H1 (cell line): ENCODE data around the gene CAST. TPM values are rescaled to one million over a fixed set of nuclear protein-coding genes. Genes with fewer than 3 reads are reported as not detected.

ENCODE experiments used
- BACH1 ChIP-seq: IDR thresholded peaks from 2 replicates; pipeline ENCODE4 v1.6.1; 2012; ENCODE audit warnings: low read length, improper control_type of control experiment
- CHD2 ChIP-seq: IDR thresholded peaks from 2 replicates; pipeline ENCODE4 v1.6.1; 2012; ENCODE audit warnings: low read length, improper control_type of control experiment
- CHD7 ChIP-seq: fragments of 300-600 bp; sonication (generic); IDR thresholded peaks from 2 replicates; pipeline ENCODE4 v1.7.1; 2012; ENCODE audit warnings: low read length, moderate library complexity, mild to moderate bottlenecking, inconsistent platforms; ENCODE audit not compliant: insufficient replicate concordance
- EP300 ChIP-seq, 2 experiments: IDR thresholded peaks; 1 replicate in 1 of 2; 2 replicates in 1 of 2; pipeline ENCODE4 v1.6.1; 2011 to 2012; ENCODE audit warnings: low read depth in 2 of 2, low read length in 2 of 2, mild to moderate bottlenecking in 2 of 2, borderline replicate concordance in 1 of 2, inconsistent platforms in 1 of 2, moderate library complexity in 1 of 2
- RBBP5 ChIP-seq: IDR thresholded peaks from 2 replicates; pipeline ENCODE4 v1.7.1; 2012; ENCODE audit warnings: low read depth, mild to moderate bottlenecking, inconsistent platforms, low read length, moderate library complexity, borderline replicate concordance
- RFX5 ChIP-seq: IDR thresholded peaks from 2 replicates; pipeline ENCODE4 v1.6.1; 2011; ENCODE audit warnings: low read depth, low read length, improper control_type of control experiment, borderline replicate concordance
- SP2 ChIP-seq: IDR thresholded peaks from 2 replicates; pipeline ENCODE4 v1.6.1; 2012; ENCODE audit warnings: mild to moderate bottlenecking, low read length, inconsistent platforms
- SUZ12 ChIP-seq: fragments of 200-600 bp; sonication (generic); IDR thresholded peaks from 2 replicates; pipeline ENCODE4 v1.6.1; 2012; ENCODE audit warnings: mild to moderate bottlenecking, inconsistent platforms, low read length, moderate library complexity, mixed read lengths
- polyA plus RNA-seq, 7 experiments: library from polyadenylated mRNA; depleted of rRNA in 3 of 7; stranded (reverse) in 5 of 7; unstranded in 2 of 7; fragments of >200 nt in 5 of 7; fragments of 200-250 nt in 2 of 7; gene quantifications; 1 replicate in 5 of 7; 2 replicates in 1 of 7; 4 replicates in 1 of 7; pipeline versions ENCODE4 v1.2.1 to v1.2.3, GENCODE V29; 2011 to 2013; ENCODE audit warnings: missing spikeins in 2 of 7, mixed read lengths in 2 of 7
- total RNA-seq: library from RNA; stranded (reverse); fragmentation: NEBNext Ultra II Directional; extraction: Animal tissue kit (Norgen Biotek cat#: 25700); gene quantifications from 2 replicates; pipeline ENCODE4 v1.2.1, GENCODE V29; 2021
- TF ChIP-seq, protein P1 (sequence below), 3 experiments: IDR thresholded peaks; 1 replicate in 2 of 3; 2 replicates in 1 of 3; pipeline versions ENCODE4 v1.5.1 to v1.6.1; 2011; ENCODE audit warnings: low read length in 3 of 3, mild to moderate bottlenecking in 3 of 3, inconsistent platforms in 2 of 3, low read depth in 1 of 3, moderate library complexity in 1 of 3; ENCODE audit not compliant: insufficient read depth in 1 of 3; ENCODE audit errors: control extremely low read depth in 1 of 3

CAST gene
- total and polyA plus RNA-seq, 2 of the 8 experiments (the other 6 are each of a cell fraction or from before 2014, with no cell fraction given): 9.0 to 48.2 TPM

DNA sequence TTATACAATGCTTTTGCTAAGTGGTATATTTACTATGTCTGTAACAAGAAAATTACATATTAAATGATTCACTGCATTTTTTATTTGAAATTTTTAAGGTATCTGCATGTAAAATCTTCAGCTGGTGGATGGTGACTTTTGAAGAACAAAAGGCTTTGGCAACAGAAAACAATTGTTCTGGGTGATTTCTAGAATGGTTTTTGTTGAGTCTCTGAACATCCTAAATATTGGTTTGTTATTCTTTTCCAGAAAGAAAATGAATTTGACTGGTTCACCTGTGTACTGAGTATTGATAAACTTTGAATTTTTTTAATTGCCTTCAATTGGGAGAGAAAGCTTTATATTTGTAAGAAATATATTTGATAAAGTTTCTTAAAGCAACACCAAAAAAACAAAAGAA, 110.4 kb downstream of the CAST start (continued):
- TF ChIP-seq CHD7: no peak
- no peak for TF ChIP-seq RBBP5
- no peak for TF ChIP-seq BACH1
- TF ChIP-seq, protein P1, sequence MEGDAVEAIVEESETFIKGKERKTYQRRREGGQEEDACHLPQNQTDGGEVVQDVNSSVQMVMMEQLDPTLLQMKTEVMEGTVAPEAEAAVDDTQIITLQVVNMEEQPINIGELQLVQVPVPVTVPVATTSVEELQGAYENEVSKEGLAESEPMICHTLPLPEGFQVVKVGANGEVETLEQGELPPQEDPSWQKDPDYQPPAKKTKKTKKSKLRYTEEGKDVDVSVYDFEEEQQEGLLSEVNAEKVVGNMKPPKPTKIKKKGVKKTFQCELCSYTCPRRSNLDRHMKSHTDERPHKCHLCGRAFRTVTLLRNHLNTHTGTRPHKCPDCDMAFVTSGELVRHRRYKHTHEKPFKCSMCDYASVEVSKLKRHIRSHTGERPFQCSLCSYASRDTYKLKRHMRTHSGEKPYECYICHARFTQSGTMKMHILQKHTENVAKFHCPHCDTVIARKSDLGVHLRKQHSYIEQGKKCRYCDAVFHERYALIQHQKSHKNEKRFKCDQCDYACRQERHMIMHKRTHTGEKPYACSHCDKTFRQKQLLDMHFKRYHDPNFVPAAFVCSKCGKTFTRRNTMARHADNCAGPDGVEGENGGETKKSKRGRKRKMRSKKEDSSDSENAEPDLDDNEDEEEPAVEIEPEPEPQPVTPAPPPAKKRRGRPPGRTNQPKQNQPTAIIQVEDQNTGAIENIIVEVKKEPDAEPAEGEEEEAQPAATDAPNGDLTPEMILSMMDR (IDR thresholded peaks at IDR 0.05; ENCODE audit: control extremely low read depth in 1 of 3, insufficient read depth in 1 of 3, low read depth in 1 of 3, low read length in 3 of 3): no peak
- TF ChIP-seq CHD2: no peak
- TF ChIP-seq EP300 (IDR thresholded peaks at IDR 0.05; ENCODE audit: borderline replicate concordance in 1 of 2, low read depth in 2 of 2, low read length in 2 of 2): no peak
- TF ChIP-seq RFX5: no peak
- no peak for TF ChIP-seq SP2
- TF ChIP-seq SUZ12: no peak
